Right lobe of liver (tissue), 4 donors: ENCODE measurements around the gene B4GALNT3.

Experiments
- POLR2A ChIP-seq: fragments of 450-650 bp; IDR thresholded peaks from one replicate; pipeline ENCODE4 v1.6.1; 2017; ENCODE audit warnings: antibody characterized with exemption, mild to moderate bottlenecking
- TF ChIP-seq, protein P1 (sequence below), 4 donors: fragments of 200-600 bp in 3 of 4; fragments of 450-650 bp in 1 of 4; IDR thresholded peaks; one replicate each; pipeline versions ENCODE4 v1.5.1 to v1.8.0; 2016 to 2022; ENCODE audit warnings: antibody characterized with exemption in 4 of 4, mild to moderate bottlenecking in 2 of 4
- donor health status: DM: no; HTN: no; CAD: no.
- donor health status: DM: no; HTN: no; CAD: no.
- donor health status: DM: no; HTN: yes; CAD: no.

GRCh38 chr12:611721-612120 is 152.0 kb downstream of the B4GALNT3 start:
- TF ChIP-seq, protein P1, sequence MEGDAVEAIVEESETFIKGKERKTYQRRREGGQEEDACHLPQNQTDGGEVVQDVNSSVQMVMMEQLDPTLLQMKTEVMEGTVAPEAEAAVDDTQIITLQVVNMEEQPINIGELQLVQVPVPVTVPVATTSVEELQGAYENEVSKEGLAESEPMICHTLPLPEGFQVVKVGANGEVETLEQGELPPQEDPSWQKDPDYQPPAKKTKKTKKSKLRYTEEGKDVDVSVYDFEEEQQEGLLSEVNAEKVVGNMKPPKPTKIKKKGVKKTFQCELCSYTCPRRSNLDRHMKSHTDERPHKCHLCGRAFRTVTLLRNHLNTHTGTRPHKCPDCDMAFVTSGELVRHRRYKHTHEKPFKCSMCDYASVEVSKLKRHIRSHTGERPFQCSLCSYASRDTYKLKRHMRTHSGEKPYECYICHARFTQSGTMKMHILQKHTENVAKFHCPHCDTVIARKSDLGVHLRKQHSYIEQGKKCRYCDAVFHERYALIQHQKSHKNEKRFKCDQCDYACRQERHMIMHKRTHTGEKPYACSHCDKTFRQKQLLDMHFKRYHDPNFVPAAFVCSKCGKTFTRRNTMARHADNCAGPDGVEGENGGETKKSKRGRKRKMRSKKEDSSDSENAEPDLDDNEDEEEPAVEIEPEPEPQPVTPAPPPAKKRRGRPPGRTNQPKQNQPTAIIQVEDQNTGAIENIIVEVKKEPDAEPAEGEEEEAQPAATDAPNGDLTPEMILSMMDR (IDR thresholded peaks at IDR 0.05), result no peak
- no peak for TF ChIP-seq POLR2A
